BE2C (cell line): ENCODE measurements around the gene ANGPTL4.

Experiments
- DNase-seq: peaks from one replicate; pipeline ENCODE4 v3.0.0-alpha.2; 2020
- H3K27me3 ChIP-seq: fragments of 250-450 bp; sonication (Bioruptor Pico); 2 replicates; pipeline ENCODE4 v1.5.1; 2020; ENCODE audit warnings: mild to moderate bottlenecking
- H3K36me3 ChIP-seq: fragments of 250-450 bp; sonication (Bioruptor Pico); 2 replicates; pipeline ENCODE4 v1.5.1; 2020; ENCODE audit warnings: mild to moderate bottlenecking
- H3K4me1 ChIP-seq: fragments of 250-450 bp; sonication (Bioruptor Pico); 2 replicates; pipeline ENCODE4 v1.5.1; 2020
- H3K4me3 ChIP-seq: 2 replicates; pipeline ENCODE4 v1.5.1; 2011; ENCODE audit warnings: low read depth, low read length
- H3K9me3 ChIP-seq: fragments of 250-450 bp; sonication (Bioruptor Pico); 2 replicates; pipeline ENCODE4 v1.5.1; 2020
- TF ChIP-seq, protein P1 (sequence below): IDR thresholded peaks from 2 replicates; pipeline ENCODE4 v1.5.1; 2012; ENCODE audit warnings: mild to moderate bottlenecking, low read depth, low read length

The ANGPTL4 gene

DNA sequence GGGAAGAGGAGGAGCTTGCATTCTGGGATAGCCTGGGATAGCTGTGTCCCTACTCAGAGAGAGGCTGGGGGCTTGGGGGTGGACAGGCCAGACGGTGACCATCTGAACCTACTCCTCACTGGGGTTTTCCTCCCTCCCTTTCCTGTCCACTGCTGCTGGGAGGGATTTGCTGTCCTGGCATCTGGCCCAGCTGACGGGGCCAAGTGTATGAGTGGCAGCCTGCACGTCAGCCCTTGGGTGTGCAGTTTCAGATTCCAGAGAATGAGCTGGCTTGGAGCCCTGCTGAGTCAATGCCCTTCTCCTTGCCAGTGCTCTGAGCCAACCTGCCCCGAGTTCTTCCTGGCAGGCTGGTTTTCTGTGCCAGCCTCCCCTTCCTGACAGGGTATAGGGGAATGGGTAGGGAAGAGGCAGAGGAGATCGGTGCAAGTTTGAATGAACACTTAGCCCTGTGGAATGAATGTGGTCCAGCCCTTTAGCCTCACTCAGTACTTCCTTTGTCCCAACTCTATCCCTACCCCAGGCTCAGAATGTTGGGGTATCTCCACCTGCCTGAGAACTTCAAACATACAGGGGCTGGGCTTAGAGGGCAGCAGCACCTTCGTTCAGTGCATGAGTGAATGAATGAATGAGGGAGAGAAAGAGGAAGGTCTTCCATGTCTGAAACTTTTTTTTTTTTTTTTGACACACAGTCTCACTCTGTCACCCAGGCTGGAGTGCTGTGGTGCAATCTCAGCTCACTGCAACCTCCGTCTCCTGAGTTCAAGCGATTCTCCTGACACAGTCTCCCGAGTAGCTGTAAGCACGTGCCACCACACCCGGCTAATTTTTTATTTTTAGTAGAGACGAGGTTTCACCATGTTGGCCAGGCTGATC lies 1.8 kb upstream of the ANGPTL4 start:
- Histone ChIP-seq H3K27me3 (peaks cover 8% of the 10 kb centered on the region; the same call in 1 of the 2 replicates), H3K4me3 (no peak overlapping the region), H3K9me3 (no peaks in the 10 kb centered on the region; the same call in 1 of the 2 replicates), H3K4me1 (peaks cover 3% of the 10 kb centered on the region), H3K36me3 (no peaks in the 10 kb centered on the region)
- peak; percentile 69 for DNase-seq
- TF ChIP-seq, protein P1, sequence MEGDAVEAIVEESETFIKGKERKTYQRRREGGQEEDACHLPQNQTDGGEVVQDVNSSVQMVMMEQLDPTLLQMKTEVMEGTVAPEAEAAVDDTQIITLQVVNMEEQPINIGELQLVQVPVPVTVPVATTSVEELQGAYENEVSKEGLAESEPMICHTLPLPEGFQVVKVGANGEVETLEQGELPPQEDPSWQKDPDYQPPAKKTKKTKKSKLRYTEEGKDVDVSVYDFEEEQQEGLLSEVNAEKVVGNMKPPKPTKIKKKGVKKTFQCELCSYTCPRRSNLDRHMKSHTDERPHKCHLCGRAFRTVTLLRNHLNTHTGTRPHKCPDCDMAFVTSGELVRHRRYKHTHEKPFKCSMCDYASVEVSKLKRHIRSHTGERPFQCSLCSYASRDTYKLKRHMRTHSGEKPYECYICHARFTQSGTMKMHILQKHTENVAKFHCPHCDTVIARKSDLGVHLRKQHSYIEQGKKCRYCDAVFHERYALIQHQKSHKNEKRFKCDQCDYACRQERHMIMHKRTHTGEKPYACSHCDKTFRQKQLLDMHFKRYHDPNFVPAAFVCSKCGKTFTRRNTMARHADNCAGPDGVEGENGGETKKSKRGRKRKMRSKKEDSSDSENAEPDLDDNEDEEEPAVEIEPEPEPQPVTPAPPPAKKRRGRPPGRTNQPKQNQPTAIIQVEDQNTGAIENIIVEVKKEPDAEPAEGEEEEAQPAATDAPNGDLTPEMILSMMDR: no peak

DNA sequence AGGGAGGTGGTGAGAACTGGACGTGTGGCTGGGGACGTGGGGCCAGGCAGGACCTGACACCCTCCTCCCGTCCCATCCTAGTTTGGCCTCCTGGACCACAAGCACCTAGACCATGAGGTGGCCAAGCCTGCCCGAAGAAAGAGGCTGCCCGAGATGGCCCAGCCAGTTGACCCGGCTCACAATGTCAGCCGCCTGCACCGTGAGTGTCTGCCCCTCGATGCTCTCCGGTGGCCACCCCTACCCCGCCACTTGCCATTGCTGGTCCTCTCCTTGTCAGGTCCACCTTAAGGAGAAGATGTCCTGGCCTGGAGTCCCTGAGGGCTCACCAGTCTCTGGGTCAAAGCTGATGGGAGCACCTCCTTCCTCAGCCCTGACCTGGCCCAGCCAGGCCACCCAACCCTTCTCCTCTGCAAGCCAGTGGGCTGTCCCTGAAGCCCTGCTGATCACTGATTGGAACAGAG lies 2.2 kb downstream of the ANGPTL4 start:
- Histone ChIP-seq H3K27me3 (peaks cover 8% of the 10 kb centered on the region; the same call in 1 of the 2 replicates), H3K4me1 (peaks cover 8% of the 10 kb centered on the region), H3K36me3 (no peaks in the 10 kb centered on the region), H3K9me3 (no peaks in the 10 kb centered on the region), H3K4me3 (no peak overlapping the region)
- no peak for DNase-seq
- TF ChIP-seq, protein P1: no peak

DNA sequence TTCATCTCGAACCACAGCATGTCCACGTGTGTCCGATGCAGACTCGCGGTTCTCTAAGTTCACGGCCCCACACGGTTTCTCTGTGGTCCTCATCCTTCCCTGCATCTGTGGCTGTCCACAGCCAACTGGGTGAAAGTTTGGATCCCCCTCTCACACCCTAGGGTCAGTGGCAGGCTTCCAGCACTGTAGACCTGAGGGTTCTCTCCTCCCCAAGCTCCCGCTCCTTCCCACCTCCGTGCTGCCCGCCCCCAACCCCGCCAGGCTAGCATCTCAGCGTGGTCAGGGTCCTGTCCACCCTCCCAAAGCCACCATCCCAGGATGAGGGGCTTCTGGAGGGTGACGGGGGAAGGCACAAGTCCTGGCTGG lies 3.0 kb downstream of the ANGPTL4 start:
- Histone ChIP-seq H3K9me3 (no peaks in the 10 kb centered on the region), H3K36me3 (no peaks in the 10 kb centered on the region), H3K4me1 (peaks cover 12% of the 10 kb centered on the region), H3K27me3 (peaks cover 8% of the 10 kb centered on the region; the same call in 1 of the 2 replicates), H3K4me3 (peak overlapping the region; percentile 8; the same call in 1 of the 2 replicates)
- TF ChIP-seq, protein P1: no peak
- DNase-seq: no peak

DNA sequence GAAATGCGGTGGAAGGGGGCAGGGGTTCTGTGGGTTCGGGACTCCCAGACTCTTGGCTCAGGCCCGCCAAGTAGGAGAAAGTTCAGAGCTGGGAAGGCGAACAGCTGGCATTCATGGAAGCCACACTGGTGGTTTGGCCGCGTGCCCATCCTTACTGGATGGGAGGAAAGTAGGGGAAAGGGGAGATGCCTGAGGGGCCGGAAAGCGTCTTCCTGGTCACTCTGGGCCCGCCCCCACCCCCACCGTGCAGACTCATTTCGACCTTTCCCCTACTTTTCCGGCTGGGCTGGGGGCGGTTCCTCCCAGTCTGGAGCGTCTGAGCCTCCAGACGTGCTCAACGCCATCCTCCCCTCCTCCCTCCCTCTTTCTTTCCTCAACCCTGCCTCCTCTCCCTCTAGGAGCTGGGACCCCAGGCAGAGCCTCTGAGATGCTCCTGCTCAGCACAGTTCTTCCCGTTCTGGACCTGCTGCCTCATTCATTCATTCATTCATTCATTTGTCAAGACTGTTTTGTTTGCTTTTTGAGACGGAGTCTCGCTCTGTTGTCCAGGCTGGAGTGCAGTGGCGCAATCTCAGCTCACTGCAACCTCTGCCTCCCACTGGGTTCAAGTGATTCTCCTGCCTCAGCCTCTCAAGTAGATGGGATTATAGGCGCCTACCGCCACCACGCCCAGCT lies 3.5 kb downstream of the ANGPTL4 start:
- peaks cover 12% of the 10 kb centered on the region for H3K4me1 ChIP-seq
- no peaks in the 10 kb centered on the region for H3K36me3 ChIP-seq
- H3K4me3 ChIP-seq: peak overlapping the region; percentile 8
- no peaks in the 10 kb centered on the region for H3K9me3 ChIP-seq
- peaks cover 8% of the 10 kb centered on the region; the same call in 1 of the 2 replicates for H3K27me3 ChIP-seq
- TF ChIP-seq, protein P1: no peak
- DNase-seq: peak; percentile 94

DNA sequence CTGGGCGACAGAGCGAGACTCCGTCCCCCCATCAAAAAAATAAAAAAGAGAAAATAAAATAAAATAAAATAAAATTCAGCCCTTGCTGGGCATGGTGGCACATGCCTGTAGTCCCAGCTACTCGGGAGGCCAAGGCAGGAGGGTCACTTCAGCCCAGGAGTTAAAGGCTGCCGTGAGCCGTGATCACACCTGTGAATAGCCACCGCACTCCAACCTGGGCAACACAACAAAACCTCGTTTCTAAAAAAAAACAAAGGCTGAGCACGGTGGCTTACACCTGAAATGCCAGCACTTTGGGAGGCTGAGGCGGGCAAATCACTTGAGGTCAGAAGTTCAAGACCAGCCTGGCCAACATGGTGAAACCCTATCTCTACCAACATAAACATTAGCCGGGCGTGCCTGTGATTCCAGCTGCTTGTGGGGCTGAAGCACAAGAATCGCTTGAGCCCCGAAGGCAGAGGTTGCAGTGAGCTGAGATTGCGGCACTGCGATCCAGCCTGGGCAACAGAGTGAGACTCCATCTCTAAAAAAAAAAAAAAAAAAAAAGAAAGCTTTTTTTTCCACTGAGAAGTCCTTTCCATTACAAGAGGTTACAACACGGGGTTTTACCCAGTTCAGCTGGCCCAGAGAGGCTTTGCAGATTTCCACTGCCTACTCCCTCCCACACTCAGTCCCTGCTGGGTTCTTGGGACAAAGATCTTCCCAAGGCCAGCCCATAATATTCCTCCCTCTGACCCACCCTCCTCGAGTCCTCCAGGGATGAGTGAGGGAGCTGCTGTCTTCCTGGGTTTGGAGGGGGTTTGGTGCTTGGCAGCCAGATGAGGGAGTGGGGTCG lies 6.4 kb downstream of the ANGPTL4 start:
- Histone ChIP-seq H3K36me3 (no peaks in the 10 kb centered on the region), H3K9me3 (no peaks in the 10 kb centered on the region), H3K4me1 (peaks cover 12% of the 10 kb centered on the region), H3K27me3 (no peaks in the 10 kb centered on the region), H3K4me3 (no peak overlapping the region)
- DNase-seq: no peak
- TF ChIP-seq, protein P1: no peak
